Measurements from ENCODE around the gene PBX2.
"Not testable (repeated sequence)": the region's sequence is repeated elsewhere in the genome, so short reads cannot be mapped to it uniquely, and the experiment has no call there.

PBX2 gene

DNA sequence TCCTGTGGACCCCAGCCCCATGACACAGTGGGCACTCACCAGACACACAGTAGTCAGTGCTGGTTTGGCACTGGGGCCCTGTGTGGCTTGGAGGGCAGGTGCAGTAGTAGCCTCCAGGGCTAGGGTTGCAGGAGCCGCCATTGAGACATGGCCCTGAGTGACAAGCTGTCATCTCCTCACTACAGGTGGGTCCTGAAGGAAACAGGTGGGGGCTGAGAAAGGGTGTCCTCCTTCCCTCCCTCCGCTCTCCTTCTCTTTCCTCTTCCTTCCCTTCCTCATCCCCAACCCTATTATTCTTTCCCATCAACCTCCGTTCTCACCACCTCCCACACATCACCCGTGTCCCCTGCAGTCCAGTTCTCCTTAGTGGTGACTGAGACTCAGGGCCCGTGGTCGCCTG, 23.6 kb upstream of the PBX2 start:
- DNase-seq = no peak
- no peak for TF ChIP-seq POLR2A (IDR thresholded peaks at IDR 0.05; ENCODE audit: low read length)
- TF ChIP-seq GATA1 (IDR thresholded peaks at IDR 0.05; ENCODE audit: low read depth, low read length) = no peak

DNA sequence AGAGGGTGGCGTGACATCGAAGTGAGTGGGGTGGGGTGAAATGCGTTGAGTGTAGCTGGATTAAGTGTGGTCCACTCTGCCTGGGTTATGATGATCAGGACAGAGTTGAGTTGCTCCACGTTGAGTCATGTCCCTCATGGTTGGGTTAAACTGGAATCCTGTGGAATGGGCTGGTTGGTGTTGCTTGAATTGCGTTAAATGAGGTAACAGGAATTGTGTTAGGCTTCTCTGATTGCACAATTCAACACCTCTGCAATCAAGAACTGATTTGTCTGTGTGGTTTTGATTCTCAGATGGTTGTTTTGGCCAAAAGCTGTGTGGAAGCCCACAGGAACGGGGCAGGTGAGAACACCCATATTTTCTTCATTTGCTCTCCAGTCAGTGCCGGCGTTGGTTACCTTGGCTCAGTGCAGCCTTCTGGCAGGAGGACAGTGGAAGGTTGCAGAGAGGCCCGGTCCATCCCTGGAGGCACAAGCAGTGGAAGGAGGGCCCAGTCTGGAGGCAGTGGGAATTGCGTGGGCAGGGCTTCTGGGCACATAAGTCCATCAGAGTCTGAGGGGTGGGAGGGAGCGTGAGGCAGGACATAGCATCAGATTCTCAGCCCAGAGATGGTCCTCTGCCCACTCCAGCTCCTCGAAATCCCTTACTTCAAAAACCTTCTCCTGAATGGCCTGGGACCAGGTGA, 22.2 kb upstream of the PBX2 start:
- no peak for TF ChIP-seq GATA1 (IDR thresholded peaks at IDR 0.05; ENCODE audit: low read depth, low read length)
- no peak for TF ChIP-seq POLR2A (IDR thresholded peaks at IDR 0.05; ENCODE audit: low read length)
- DNase-seq = no peak

DNA sequence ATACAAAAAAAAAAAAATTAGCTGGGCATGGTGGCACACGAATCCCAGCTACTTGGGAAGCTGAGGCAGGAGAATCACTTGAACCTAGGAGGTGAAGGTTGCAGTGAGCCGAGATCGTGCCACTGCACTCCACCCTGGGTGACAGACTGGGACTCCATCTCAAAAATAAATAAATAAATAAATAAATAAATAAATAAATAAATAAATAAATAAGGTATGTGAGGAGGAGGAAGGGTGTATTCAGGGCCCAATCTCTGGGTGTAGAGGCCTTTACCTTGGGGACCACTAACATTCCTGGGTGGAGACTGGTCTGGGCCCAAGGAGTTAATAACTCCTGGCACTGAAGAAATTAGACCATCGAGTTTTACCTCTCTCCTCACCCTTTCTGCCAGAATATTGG, 21.4 kb upstream of the PBX2 start:
- not testable (repeated sequence) for DNase-seq

DNA sequence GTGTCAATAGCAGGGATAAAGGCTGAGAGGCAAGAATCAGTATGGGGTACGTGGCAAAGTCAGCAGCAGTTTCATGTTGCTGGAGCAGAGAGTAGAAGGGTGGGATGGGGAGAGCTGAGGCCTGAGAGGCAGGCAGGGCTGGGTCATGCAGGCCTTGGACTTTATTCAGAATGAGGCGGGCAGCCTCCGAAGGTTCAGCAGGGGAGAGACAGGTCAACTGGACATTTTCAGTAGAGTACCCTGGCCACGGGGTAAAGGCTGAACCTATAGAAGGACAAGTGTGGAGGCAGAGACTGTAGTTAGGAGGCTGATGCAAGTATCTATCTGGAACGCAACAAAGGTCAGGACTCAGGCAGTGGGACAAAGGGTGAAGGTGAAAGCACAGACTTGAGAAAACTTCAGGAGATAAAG, 20.2 kb upstream of the PBX2 start:
- no peak for DNase-seq
- TF ChIP-seq GATA1 (IDR thresholded peaks at IDR 0.05; ENCODE audit: low read depth, low read length) = no peak
- TF ChIP-seq POLR2A (IDR thresholded peaks at IDR 0.05; ENCODE audit: low read length) = no peak

DNA sequence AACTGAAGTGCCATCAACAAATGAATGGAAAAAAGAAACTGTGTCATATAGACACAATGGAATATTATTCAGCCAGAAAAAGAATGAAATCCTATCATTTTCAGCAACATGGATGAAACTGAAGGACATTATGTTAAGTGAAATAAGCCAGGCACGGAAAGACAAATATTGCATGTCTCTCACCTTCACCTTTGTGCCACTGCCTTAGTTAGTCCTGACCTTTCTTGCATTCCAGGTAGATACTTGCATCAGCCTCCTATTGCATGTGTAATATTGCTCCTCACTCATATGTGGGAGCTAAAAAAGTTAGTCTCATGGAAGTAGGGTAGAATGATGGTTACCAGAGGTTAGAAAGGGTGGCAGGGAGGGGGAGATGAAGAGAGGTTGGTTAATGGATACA, 19.0 kb upstream of the PBX2 start:
- no peak for TF ChIP-seq GATA1 (IDR thresholded peaks at IDR 0.05; ENCODE audit: low read depth, low read length)
- no peak for TF ChIP-seq POLR2A (IDR thresholded peaks at IDR 0.05; ENCODE audit: low read length)

DNA sequence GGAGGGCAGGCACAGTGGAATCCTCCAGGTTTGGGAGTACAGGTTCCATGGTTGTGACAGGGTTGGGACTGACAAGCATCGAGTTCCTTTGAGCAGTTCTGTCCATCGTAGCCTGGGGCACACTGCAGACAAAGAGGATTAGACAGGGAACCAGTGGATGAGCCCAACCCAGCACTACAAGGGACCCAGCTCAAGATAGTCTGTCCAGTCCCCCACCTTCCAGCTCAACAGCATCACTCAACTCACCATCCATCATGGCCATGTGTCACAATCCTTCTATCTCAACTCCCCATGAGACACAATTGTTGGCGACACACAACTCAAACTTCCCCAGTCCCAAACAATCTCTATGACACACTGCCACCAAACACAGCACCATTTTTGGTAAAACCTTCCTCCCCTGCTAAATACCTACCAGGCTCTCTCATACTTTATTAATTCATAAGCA, 14.3 kb upstream of the PBX2 start:
- DNase-seq = no peak
- TF ChIP-seq POLR2A (IDR thresholded peaks at IDR 0.05; ENCODE audit: low read length) = no peak
- no peak for TF ChIP-seq GATA1 (IDR thresholded peaks at IDR 0.05; ENCODE audit: low read depth, low read length)

More for the DNA sequence above, 19.0 kb upstream of the PBX2 start:
- no peak for DNase-seq

DNA sequence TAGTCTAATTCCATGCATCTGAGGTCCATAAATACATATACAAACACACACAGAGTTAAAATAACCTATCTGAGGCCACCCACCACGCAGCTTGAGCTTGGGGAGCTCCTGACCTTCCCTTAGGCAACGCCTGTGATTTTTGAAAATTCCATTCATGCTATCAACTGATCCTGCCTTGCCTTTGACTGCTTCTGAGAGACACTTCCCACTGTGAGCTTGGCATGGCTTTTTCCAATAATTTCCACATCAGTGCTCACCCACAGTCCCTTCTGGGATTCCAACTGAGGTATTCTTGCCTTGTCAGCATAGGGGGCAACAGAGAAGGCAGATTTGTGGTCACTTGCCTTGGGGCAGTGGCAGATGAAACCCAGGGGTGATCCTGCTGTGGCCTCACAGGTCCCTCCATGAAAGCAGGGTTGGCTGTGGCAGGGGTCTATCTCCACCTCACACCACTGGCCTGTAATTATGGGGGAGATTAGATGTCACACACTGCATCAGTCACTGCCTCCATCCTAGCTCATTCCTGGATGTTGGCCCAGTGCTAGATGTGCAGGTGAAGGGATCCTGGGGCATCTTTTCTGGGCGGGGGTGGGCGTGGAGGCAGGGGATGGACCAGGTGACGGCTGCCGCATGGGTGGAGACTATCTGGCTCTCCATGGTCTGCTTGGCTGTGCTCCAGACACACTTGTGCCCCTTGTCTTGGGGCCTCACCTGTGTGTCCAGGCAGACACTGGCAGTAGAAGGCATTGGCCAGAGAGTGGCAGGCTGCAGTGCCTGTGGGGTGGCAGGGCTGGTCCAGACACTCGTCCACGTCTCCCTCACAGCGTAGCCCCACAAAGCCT, 13.6 kb upstream of the PBX2 start:
- DNase-seq = no peak

DNA sequence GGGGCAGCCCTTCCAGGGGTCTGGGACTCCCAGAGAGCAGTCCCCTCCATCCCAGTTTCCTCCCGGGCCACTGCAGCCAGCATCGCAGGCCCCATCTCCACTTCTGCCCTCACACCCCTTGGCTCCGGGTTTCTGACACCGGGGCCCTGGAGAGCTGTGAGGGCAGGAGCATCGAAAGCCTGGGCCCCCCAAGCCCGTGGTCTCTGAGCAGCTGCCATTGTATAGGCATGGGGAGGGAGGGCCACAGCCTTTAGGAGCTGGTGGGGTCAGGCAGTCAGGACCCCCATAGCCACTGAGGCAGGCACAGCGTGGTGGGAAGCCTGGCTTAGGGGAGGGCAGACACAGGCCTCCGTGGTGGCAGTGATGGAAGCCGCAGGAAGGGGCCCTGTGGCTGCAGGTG, 12.2 kb upstream of the PBX2 start:
- DNase-seq = no peak
- TF ChIP-seq POLR2A (IDR thresholded peaks at IDR 0.05; ENCODE audit: low read length) (no peak), GATA1 (IDR thresholded peaks at IDR 0.05; ENCODE audit: low read depth, low read length) (no peak)

More for the DNA sequence above, 13.6 kb upstream of the PBX2 start:
- TF ChIP-seq GATA1 (IDR thresholded peaks at IDR 0.05; ENCODE audit: low read depth, low read length) = no peak
- no peak for TF ChIP-seq POLR2A (IDR thresholded peaks at IDR 0.05; ENCODE audit: low read length)

DNA sequence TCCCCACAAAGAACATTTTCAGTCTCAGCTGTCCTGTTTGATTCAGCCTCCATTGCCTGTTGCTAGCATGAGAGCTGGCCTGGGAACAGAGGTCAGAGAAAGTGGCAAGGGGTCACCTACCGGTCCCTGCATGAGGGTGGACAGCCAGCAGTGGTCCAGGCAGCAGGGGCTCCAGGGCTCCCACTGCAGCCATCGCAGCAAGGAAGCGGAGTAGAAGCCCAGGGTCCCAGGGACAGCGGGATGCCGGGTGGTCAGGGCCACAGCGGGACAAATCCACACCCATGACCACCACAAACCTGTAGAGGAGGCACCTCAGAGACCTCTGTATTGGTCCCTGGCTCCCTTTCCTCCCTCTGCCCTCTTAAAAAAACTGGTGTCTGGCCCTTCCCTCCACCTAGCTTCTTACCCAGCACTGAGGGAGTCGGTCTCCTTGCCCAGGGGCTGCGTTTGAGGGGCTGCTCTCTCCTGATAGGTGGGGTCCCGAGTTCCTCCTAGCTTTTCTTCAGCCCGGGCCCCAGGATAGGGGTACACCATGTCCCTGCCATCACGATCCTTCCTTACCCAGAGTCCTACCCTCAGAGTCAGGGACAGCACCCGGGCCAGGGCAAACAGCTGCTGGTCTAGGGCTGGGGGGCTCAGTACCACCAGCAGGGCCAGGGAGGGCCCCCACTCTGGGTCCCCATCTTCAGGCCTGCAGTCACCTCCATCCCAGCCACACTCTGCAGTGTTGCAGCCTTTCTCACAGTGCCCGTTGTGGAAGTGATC, 10.9 kb upstream of the PBX2 start:
- TF ChIP-seq GATA1 (IDR thresholded peaks at IDR 0.05; ENCODE audit: low read depth, low read length) = no peak
- no peak for TF ChIP-seq POLR2A (IDR thresholded peaks at IDR 0.05; ENCODE audit: low read length)
- DNase-seq = no peak

DNA sequence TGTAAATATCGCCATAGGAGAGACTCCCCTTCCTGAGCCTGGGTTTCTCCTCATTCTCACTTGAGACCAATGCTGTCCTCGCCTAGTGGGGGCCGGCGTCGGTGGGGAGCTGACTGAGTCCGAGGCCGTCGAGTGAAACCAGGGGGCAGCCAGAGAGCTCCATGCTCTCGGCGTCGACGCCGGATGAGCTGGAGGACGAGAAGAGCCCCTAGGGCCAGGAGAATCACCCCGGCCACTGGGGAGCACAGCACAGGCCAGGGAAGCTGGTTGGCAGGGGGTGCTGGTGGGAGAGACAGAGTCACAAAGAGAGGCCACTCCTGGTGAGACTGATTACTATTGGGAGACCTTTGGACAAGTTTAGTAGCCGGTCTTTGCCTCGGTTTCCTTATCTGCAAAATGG, 8.9 kb upstream of the PBX2 start:
- DNase-seq = no peak
- TF ChIP-seq POLR2A (IDR thresholded peaks at IDR 0.05; ENCODE audit: low read length) = no peak
- TF ChIP-seq GATA1 (IDR thresholded peaks at IDR 0.05; ENCODE audit: low read depth, low read length) = no peak

DNA sequence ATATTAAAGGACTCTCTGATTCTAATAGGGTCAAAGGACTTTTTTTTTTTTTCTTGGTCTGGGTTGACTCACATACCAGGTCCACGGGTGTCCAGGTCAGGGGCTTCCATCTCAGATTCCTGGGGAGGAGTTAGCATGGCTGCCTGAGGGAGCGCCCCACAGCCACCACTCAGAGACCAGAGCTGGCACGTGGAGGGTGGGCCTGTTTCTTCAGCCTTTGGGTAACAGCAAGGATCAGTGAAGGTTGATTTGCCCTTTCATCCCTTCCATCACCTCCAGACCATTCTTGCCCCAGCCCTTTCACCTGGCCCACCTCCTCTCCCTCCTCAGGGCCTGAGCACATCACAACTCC, 8.3 kb upstream of the PBX2 start:
- no peak for DNase-seq
- TF ChIP-seq POLR2A (IDR thresholded peaks at IDR 0.05; ENCODE audit: low read length) (no peak), GATA1 (IDR thresholded peaks at IDR 0.05; ENCODE audit: low read depth, low read length) (no peak)

DNA sequence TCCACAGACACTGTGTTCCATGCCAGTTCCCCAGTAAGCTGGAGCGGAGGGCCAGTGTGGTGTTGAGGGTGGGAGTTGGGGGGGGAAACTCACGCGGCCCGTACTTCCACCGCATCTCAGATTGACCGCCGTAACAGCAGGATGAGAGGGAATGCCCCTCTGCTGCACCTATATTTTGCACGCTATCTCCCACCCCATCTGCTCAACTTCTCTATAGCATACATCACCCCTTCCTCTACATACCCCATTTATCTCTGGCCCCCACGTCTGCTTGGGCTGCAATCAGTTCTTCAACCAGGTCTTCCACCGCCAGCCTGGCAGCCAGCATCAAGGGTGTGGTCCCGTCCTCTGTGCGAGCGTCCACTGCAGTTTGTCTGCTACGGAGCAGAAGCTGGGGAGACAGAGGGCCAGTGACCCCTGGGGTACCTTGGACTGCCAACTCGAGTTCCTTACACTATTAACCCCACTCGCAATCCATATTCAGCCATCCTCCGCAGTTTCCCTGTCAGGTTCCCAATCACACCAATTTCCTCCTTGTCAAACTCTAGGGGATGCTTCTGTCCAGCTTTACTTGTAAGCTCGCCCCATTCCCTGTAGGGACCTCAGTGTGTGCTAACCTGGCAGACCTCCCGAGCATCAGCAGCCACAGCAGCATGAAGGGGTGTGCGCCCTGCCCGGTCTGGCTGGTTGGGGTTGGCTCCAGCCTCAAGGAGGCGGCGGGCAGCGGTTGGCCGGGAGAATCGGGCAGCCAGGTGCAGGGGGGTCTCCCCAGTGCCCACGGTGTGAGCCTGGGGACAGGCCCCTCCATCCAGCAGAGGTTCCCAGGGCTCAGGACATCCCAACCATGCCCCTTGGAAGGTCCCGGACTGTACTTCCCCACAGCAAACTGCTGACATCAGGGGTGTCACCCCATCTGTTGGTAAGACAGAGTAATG, 6.9 kb upstream of the PBX2 start:
- DNase-seq = peak; percentile 67 to 76
- TF ChIP-seq POLR2A (IDR thresholded peaks at IDR 0.05; ENCODE audit: low read length) (no peak), GATA1 (IDR thresholded peaks at IDR 0.05; ENCODE audit: low read depth, low read length) (no peak)

DNA sequence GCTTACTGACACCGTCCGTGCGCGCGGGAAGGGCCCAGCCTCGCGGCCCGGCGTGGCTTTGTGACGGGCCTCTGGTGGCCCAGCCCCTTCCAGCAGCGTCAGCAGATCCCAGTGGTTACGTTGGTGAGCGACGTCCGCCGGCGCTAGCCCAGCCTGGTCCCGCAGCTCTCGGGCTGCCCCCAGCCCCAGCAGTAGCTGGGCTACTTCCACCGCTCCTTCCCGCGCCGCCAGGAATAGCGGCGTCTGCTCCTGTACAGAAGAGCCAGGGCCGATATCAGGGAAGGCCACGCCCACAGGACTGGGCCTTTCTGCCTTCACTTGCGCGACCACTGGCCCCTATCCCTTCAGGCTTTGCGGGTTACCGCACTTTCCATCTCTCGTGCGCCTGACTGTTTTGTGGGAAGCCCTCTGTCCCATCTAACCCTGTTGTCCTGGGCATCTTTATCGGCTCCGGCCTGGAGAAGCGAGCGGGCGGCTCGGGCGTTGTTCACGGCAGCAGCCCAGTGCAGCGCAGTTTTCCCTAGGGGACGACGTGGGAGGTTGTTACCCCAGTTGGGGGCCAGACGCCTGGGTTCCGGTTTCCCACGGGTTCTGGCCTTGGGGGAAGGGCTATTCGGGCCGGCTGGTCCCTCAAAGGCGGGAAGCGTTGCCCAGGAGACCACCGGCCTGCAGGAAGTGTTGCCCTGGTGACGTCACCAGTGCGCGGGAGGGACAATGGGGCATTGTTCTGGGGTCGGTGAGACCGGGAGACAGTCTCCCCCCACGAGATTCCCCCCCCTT, 6.1 kb upstream of the PBX2 start:
- peak; percentile 78 for DNase-seq
- TF ChIP-seq GATA1 (IDR thresholded peaks at IDR 0.05; ENCODE audit: low read depth, low read length) (no peak), POLR2A (IDR thresholded peaks at IDR 0.05; ENCODE audit: low read length) (peak; percentile 96)

All from erythroblast (primary cell).